Activated T-cell treated with anti-CD3 and anti-CD28 coated beads, Interleukin-2, amount 50 U/mL, for 72 hours (primary cell): ENCODE results near the gene SDCBP2. TPM values are rescaled to one million over a fixed set of nuclear protein-coding genes. Genes with fewer than 3 reads are reported as not detected.
A peak's percentile ranks its signal among the peaks of the same experiment; 100 is the strongest.

Source experiments
- ATAC-seq, 2 donors: fragments of 150-1000 bp; cut with Tn5 transposase; replicated peaks in 1 of 2; 2 replicates each; pipeline ENCODE4 v1.10.0; 2021; ENCODE audit warnings: moderate library complexity in 2 of 2, mild to moderate bottlenecking in 1 of 2
- DNase-seq, 2 donors: peaks; one replicate each; pipeline ENCODE4 v3.0.0; 2021 to 2022; ENCODE audit warnings: mixed read lengths in 1 of 2
- H3K27ac Mint-ChIP-seq: one replicate; pipeline ENCODE4 v1.8.0; 2022; ENCODE audit warnings: mild to moderate bottlenecking, moderate library complexity, mixed read lengths
- H3K27me3 Mint-ChIP-seq: one replicate; pipeline ENCODE4 v1.8.0; 2022; ENCODE audit warnings: low read depth, mixed read lengths
- H3K36me3 Mint-ChIP-seq, 2 donors: one replicate each; pipeline ENCODE4 v1.8.0; 2022; ENCODE audit warnings: mixed read lengths in 2 of 2, mild to moderate bottlenecking in 1 of 2; ENCODE audit not compliant: insufficient read depth in 2 of 2
- H3K4me1 Mint-ChIP-seq: one replicate; pipeline ENCODE4 v1.8.0; 2022; ENCODE audit warnings: low read depth, mixed read lengths
- H3K4me3 Mint-ChIP-seq, 2 donors: one replicate each; pipeline ENCODE4 v1.8.0; 2022; ENCODE audit warnings: mild to moderate bottlenecking in 2 of 2, mixed read lengths in 2 of 2, moderate library complexity in 2 of 2
- H3K9me3 Mint-ChIP-seq, 2 donors: one replicate each; pipeline ENCODE4 v1.8.0; 2022; ENCODE audit warnings: mixed read lengths in 2 of 2
- total RNA-seq, 2 donors: library from RNA; stranded (reverse); gene quantifications; one replicate each; pipeline ENCODE4 v1.2.3, GENCODE V29; 2022

Gene SDCBP2
- total RNA-seq, 2 donors from 2014 or later: 11.0 to 11.5 TPM

- Mint-ChIP-seq H3K27me3 (no peaks in the 10 kb centered on the region), H3K4me3 (no peak overlapping the region), H3K4me1 (peaks cover 62% of the 10 kb centered on the region), H3K9me3 (no peaks in the 10 kb centered on the region), H3K27ac (no peak overlapping the region), H3K36me3 (peaks cover 5 to 9% of the 10 kb centered on the region in 2 donors)
- DNase-seq (no peak), ATAC-seq (no peak)
These were observed 4.8 kb upstream of the SDCBP2 start for GRCh38 chr20:1333462-1334369.

GRCh38 chr20:1332749-1333300, 3.9 kb upstream of the SDCBP2 start:
- Mint-ChIP-seq H3K27ac (peak overlapping the region; percentile 75), H3K36me3 (peaks cover 5 to 9% of the 10 kb centered on the region in 2 donors), H3K4me1 (peaks cover 62% of the 10 kb centered on the region), H3K4me3 (no peak overlapping the region), H3K9me3 (no peaks in the 10 kb centered on the region), H3K27me3 (no peaks in the 10 kb centered on the region)
- DNase-seq (no peak), ATAC-seq (no peak)

GRCh38 chr20:1331801-1332453, 3.0 kb upstream of the SDCBP2 start:
- H3K4me1 Mint-ChIP-seq: peaks cover 61% of the 10 kb centered on the region
- ATAC-seq: no peak
- no peaks in the 10 kb centered on the region for H3K27me3 Mint-ChIP-seq
- H3K4me3 Mint-ChIP-seq: no peak overlapping the region
- peak overlapping the region; percentile 75 for H3K27ac Mint-ChIP-seq
- H3K36me3 Mint-ChIP-seq: peaks cover 5 to 11% of the 10 kb centered on the region in 2 donors
- no peak for DNase-seq
- H3K9me3 Mint-ChIP-seq: no peaks in the 10 kb centered on the region

- no peak overlapping the region for H3K27ac Mint-ChIP-seq
- no peaks in the 10 kb centered on the region for H3K9me3 Mint-ChIP-seq
- H3K4me1 Mint-ChIP-seq: peaks cover 53% of the 10 kb centered on the region
- DNase-seq (no peak), ATAC-seq (no peak)
- H3K27me3 Mint-ChIP-seq: no peaks in the 10 kb centered on the region
- no peak overlapping the region for H3K4me3 Mint-ChIP-seq
- H3K36me3 Mint-ChIP-seq: peaks cover 5 to 11% of the 10 kb centered on the region in 2 donors
These were observed 2.2 kb upstream of the SDCBP2 start for GRCh38 chr20:1331101-1331500.

GRCh38 chr20:1330075-1330830, 1.3 kb upstream of the SDCBP2 start:
- peaks cover 5 to 11% of the 10 kb centered on the region in 2 donors for H3K36me3 Mint-ChIP-seq
- H3K9me3 Mint-ChIP-seq: no peaks in the 10 kb centered on the region
- no peaks in the 10 kb centered on the region for H3K27me3 Mint-ChIP-seq
- DNase-seq: peak in 1 of 2 donors; percentile 39
- peaks cover 49% of the 10 kb centered on the region for H3K4me1 Mint-ChIP-seq
- H3K27ac Mint-ChIP-seq: peak overlapping the region; percentile 18
- H3K4me3 Mint-ChIP-seq: peak overlapping the region in 1 of 2 donors; percentile 5
- ATAC-seq: peak in 1 of 2 donors; percentile 29

- DNase-seq: no peak
- peaks cover 3 to 7% of the 10 kb centered on the region in 2 donors for H3K36me3 Mint-ChIP-seq
These were observed 886 bp downstream of the SDCBP2 start for GRCh38 chr20:1327827-1328679.

GRCh38 chr20:1327241-1327653, 1.7 kb downstream of the SDCBP2 start:
- DNase-seq (no peak), ATAC-seq (no peak)
- H3K9me3 Mint-ChIP-seq: no peaks in the 10 kb centered on the region
- peak overlapping the region; percentile 88 for H3K27ac Mint-ChIP-seq
- H3K36me3 Mint-ChIP-seq: peaks cover 0 to 7% of the 10 kb centered on the region in 2 donors
- peaks cover 31% of the 10 kb centered on the region for H3K4me1 Mint-ChIP-seq
- no peak overlapping the region for H3K4me3 Mint-ChIP-seq
- no peaks in the 10 kb centered on the region for H3K27me3 Mint-ChIP-seq

More at GRCh38 chr20:1327827-1328679, 886 bp downstream of the SDCBP2 start:
- Mint-ChIP-seq H3K9me3 (no peaks in the 10 kb centered on the region), H3K4me3 (no peak overlapping the region), H3K4me1 (peaks cover 39% of the 10 kb centered on the region), H3K27ac (peak overlapping the region; percentile 88), H3K27me3 (no peaks in the 10 kb centered on the region)
- no peak for ATAC-seq

- ATAC-seq: no peak
- Mint-ChIP-seq H3K4me3 (no peak overlapping the region), H3K4me1 (peaks cover 21% of the 10 kb centered on the region), H3K27me3 (no peaks in the 10 kb centered on the region), H3K9me3 (no peaks in the 10 kb centered on the region), H3K36me3 (peaks cover 0 to 6% of the 10 kb centered on the region in 2 donors), H3K27ac (no peak overlapping the region)
- no peak for DNase-seq
These were observed 2.7 kb downstream of the SDCBP2 start for GRCh38 chr20:1326031-1326930.

- no peaks in the 10 kb centered on the region for H3K9me3 Mint-ChIP-seq
- H3K4me1 Mint-ChIP-seq: peaks cover 13% of the 10 kb centered on the region
- H3K36me3 Mint-ChIP-seq: peaks cover 0 to 5% of the 10 kb centered on the region in 2 donors
These were observed 3.5 kb downstream of the SDCBP2 start for GRCh38 chr20:1325173-1326030.

GRCh38 chr20:1324598-1325172, 4.3 kb downstream of the SDCBP2 start:
- DNase-seq (no peak), ATAC-seq (peak in 1 of 2 donors; percentile 6)
- no peaks in the 10 kb centered on the region for H3K27me3 Mint-ChIP-seq

More at GRCh38 chr20:1325173-1326030, 3.5 kb downstream of the SDCBP2 start:
- Mint-ChIP-seq H3K27ac (no peak overlapping the region), H3K4me3 (no peak overlapping the region), H3K27me3 (no peaks in the 10 kb centered on the region)
- ATAC-seq (peak; percentile 86 to 89), DNase-seq (peak; percentile 98 to 99)

More at GRCh38 chr20:1324598-1325172, 4.3 kb downstream of the SDCBP2 start:
- Mint-ChIP-seq H3K4me3 (no peak overlapping the region), H3K4me1 (peaks cover 5% of the 10 kb centered on the region), H3K27ac (no peak overlapping the region), H3K9me3 (no peaks in the 10 kb centered on the region), H3K36me3 (peaks cover 0 to 5% of the 10 kb centered on the region in 2 donors)
